COLO829 (cell line): ENCODE results near the gene VPS8.
"Not testable (repeated sequence)": the region's sequence is repeated elsewhere in the genome, so short reads cannot be mapped to it uniquely, and the experiment has no call there.

Experiments used
- DNase-seq: peaks from one replicate; pipeline ENCODE4 v3.0.0; 2012; ENCODE audit warnings: low spot score

VPS8 gene

GRCh38 chr3:184986366-184986889 lies 174.5 kb downstream of the VPS8 start:
- no peak for DNase-seq

- no peak for DNase-seq
Measured at GRCh38 chr3:184993394-184993793, 181.4 kb downstream of the VPS8 start.

- DNase-seq: not testable (repeated sequence)
Measured at GRCh38 chr3:185003876-185004275, 191.9 kb downstream of the VPS8 start.

GRCh38 chr3:185009650-185010049 lies 197.7 kb downstream of the VPS8 start:
- no peak for DNase-seq

GRCh38 chr3:185017584-185017983 lies 205.6 kb downstream of the VPS8 start:
- DNase-seq: not testable (repeated sequence)

- DNase-seq: not testable (repeated sequence)
Measured at GRCh38 chr3:185017996-185018395, 206.0 kb downstream of the VPS8 start.

- peak; percentile 15 for DNase-seq
Measured at GRCh38 chr3:185021256-185021655, 209.3 kb downstream of the VPS8 start.

GRCh38 chr3:185024406-185024805 lies 212.4 kb downstream of the VPS8 start:
- no peak for DNase-seq

GRCh38 chr3:185024966-185025365 lies 213.0 kb downstream of the VPS8 start:
- DNase-seq: no peak

- DNase-seq: no peak
Measured at GRCh38 chr3:185028121-185028520, 216.2 kb downstream of the VPS8 start.

- no peak for DNase-seq
Measured at GRCh38 chr3:185029086-185029485, 217.1 kb downstream of the VPS8 start.

GRCh38 chr3:185030399-185030798 lies 218.4 kb downstream of the VPS8 start:
- DNase-seq: no peak

GRCh38 chr3:185030951-185031350 lies 219.0 kb downstream of the VPS8 start:
- no peak for DNase-seq

GRCh38 chr3:185037801-185038200 lies 225.8 kb downstream of the VPS8 start:
- no peak for DNase-seq

GRCh38 chr3:185040425-185040824 lies 228.5 kb downstream of the VPS8 start:
- no peak for DNase-seq

GRCh38 chr3:185041540-185041939 lies 229.6 kb downstream of the VPS8 start:
- no peak for DNase-seq

GRCh38 chr3:185042312-185043050 lies 230.5 kb downstream of the VPS8 start:
- no peak for DNase-seq

- no peak for DNase-seq
Measured at GRCh38 chr3:185046164-185046515, 234.2 kb downstream of the VPS8 start.

GRCh38 chr3:185046603-185047002 lies 234.6 kb downstream of the VPS8 start:
- DNase-seq: no peak

GRCh38 chr3:185049710-185050109 lies 237.7 kb downstream of the VPS8 start:
- no peak for DNase-seq

GRCh38 chr3:185051801-185052200 lies 239.8 kb downstream of the VPS8 start:
- no peak for DNase-seq

- DNase-seq: no peak
Measured at GRCh38 chr3:185052631-185053030, 240.7 kb downstream of the VPS8 start.

- no peak for DNase-seq
Measured at GRCh38 chr3:185056908-185057307, 244.9 kb downstream of the VPS8 start.

- no peak for DNase-seq
Measured at GRCh38 chr3:185057829-185058228, 245.9 kb downstream of the VPS8 start.
